ENCODE data around the gene RAF1. TPM values are rescaled to one million over a fixed set of nuclear protein-coding genes. Genes with fewer than 3 reads are reported as not detected.

RAF1 gene
- total and polyA plus RNA-seq, 2 experiments from 2014 or later: 39.5 to 123 TPM

DNA sequence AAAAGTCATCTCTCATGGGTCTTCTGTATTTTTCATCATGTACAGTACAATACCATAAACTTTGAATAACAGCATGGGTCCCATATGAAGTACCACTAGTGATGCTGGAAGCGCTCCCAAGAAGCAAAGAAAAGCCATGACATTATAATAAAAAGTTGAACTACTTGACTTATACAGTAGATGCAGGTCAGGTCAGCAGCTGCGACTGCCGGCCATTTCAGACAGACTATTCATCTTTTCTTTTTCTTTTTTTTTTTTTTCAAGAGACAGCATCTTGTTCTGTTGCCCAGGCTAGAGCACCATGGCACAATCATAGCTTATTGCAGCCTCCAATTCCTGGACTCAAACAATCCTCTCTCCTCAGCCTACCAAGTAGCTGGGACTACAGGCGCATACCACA, 10.2 kb downstream of the RAF1 start (continued):
- no peak for TF ChIP-seq JUNB (IDR thresholded peaks at IDR 0.05; ENCODE audit: unreplicated experiment)
- no peak for TF ChIP-seq EZH2phosphoT487 (IDR thresholded peaks at IDR 0.05; ENCODE audit: unreplicated experiment)
- TF ChIP-seq EZH2 (IDR thresholded peaks at IDR 0.05; ENCODE audit: low read depth, unreplicated experiment): no peak
- TF ChIP-seq ZNF114 (CRISPR knock-in tag; IDR thresholded peaks at IDR 0.05): no peak

DNA sequence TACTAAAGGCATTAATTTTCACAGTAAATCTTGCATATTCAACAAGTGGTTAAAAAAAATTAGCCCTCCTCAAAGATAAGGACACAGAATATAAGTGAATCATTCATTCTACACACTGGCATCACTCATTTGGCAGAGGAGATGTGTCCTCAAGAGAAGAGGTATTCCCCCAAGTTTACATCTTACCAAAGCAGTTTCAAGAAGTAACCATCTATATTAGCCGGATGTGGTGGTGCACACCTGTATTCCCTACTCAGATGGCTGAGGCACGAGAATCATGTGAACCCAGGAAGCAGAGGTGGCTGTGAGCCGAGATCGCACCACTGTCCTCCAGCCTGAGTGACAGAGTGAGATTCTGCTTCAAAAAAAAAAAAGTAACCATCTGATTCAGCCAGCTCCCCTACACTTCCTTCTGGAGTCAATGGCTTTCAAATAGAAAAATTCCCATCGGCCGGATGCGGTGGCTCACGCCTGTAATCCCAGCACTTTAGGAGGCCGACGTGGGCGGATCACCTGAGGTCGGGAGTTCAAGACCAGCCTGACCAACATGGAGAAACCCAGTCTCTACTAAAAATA, 15.4 kb downstream of the RAF1 start:
- ATAC-seq (no peak), DNase-seq (ENCODE audit: low spot score) (no peak)
- H3F3A ChIP-seq (replicated peaks; ENCODE audit: low read depth): no peaks in the 10 kb centered on the region
- TF ChIP-seq CREB1 (CRISPR knock-in tag; IDR thresholded peaks at IDR 0.05; ENCODE audit: low read depth) (no peak), ZNF331 (CRISPR knock-in tag; IDR thresholded peaks at IDR 0.05; ENCODE audit: low read depth) (no peak), JUNB (IDR thresholded peaks at IDR 0.05; ENCODE audit: unreplicated experiment) (no peak)
- H3K9me2 ChIP-seq (ENCODE audit: insufficient read depth): no peaks in the 10 kb centered on the region
- no peak overlapping the region for H3K4me3 ChIP-seq
- Mint-ChIP-seq H3K4me3 (no peak overlapping the region), H3K36me3 (ENCODE audit: low read depth) (no peaks in the 10 kb centered on the region; the same call in 2 of the 3 replicates), H3K9me3 (no peaks in the 10 kb centered on the region), H3K4me1 (peaks cover 4% of the 10 kb centered on the region; the same call in 1 of the 3 replicates), H3K27me3 (ENCODE audit: insufficient read depth, low read depth, poor library complexity) (no peaks in the 10 kb centered on the region), H3K27ac (no peak overlapping the region; the same call in 1 of the 2 replicates)
- no peak overlapping the region for H2AFZ ChIP-seq
- H4K20me1 ChIP-seq (replicated peaks; ENCODE audit: insufficient read depth): peaks cover 56% of the 10 kb centered on the region
- H3K27me3 ChIP-seq (ENCODE audit: insufficient read depth): no peaks in the 10 kb centered on the region
- H3K4me2 ChIP-seq: no peak overlapping the region
- no peak overlapping the region for H3K27ac ChIP-seq (ENCODE audit: low read depth)
- H3K79me2 ChIP-seq (replicated peaks; ENCODE audit: insufficient read depth): peaks cover 100% of the 10 kb centered on the region
- no peaks in the 10 kb centered on the region for H3K36me3 ChIP-seq (ENCODE audit: insufficient read depth)
- no peaks in the 10 kb centered on the region for H3K4me1 ChIP-seq (ENCODE audit: insufficient read depth)

DNA sequence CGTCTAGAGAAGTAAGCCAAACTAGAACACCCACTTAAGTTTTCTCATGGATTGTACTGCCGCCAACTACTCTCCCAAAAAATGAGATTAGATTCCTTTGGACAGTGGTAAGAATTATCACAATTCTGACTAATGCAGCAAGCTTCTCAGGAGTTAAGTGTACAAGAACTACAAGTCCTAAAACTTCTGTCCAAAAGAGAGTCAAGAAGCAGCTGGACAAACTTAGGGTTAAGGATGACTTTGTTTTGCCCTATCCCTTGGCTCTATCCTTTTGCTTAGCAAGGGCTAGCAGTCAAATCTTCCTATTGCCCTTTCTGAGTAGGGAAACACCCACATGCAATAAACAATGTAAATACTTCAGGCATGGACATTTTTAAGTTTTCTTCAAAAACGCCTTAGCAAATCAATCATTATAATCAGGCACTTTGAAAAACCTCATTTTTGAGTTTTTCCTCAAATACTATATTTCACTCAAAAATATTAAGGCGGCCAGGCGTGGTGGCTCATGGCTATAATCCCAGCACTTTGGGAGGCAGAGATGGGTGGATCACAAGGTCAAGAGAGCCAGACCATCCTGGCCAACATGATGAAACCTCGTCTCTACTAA, 19.5 kb downstream of the RAF1 start:
- no peak for ATAC-seq
- Mint-ChIP-seq H3K36me3 (ENCODE audit: low read depth) (peaks cover 19% of the 10 kb centered on the region; the same call in 2 of the 3 replicates), H3K27ac (no peak overlapping the region; the same call in 1 of the 2 replicates)

More for the DNA sequence above, 19.5 kb downstream of the RAF1 start:
- H3K4me2 ChIP-seq: no peak overlapping the region
- H3K4me3 ChIP-seq: no peak overlapping the region
- no peaks in the 10 kb centered on the region for H3F3A ChIP-seq (replicated peaks; ENCODE audit: low read depth)
- H3K4me1 ChIP-seq (ENCODE audit: insufficient read depth): no peaks in the 10 kb centered on the region
- Mint-ChIP-seq H3K4me1 (peaks cover 5% of the 10 kb centered on the region), H3K9me3 (peaks cover 4% of the 10 kb centered on the region; the same call in 1 of the 3 replicates), H3K4me3 (no peak overlapping the region), H3K27me3 (ENCODE audit: insufficient read depth, low read depth, poor library complexity) (peaks cover 4% of the 10 kb centered on the region)
- no peaks in the 10 kb centered on the region for H3K36me3 ChIP-seq (ENCODE audit: insufficient read depth)
- H3K27me3 ChIP-seq (ENCODE audit: insufficient read depth): no peaks in the 10 kb centered on the region
- no peak overlapping the region for H2AFZ ChIP-seq
- peaks cover 100% of the 10 kb centered on the region for H3K79me2 ChIP-seq (replicated peaks; ENCODE audit: insufficient read depth)
- TF ChIP-seq STAT1 (IDR thresholded peaks at IDR 0.05; ENCODE audit: unreplicated experiment) (no peak), EZH2phosphoT487 (IDR thresholded peaks at IDR 0.05; ENCODE audit: unreplicated experiment) (no peak), NANOG (IDR thresholded peaks at IDR 0.05; ENCODE audit: borderline replicate concordance) (no peak), EZH2 (IDR thresholded peaks at IDR 0.05; ENCODE audit: low read depth, unreplicated experiment) (no peak), POLR2AphosphoS5 (IDR thresholded peaks at IDR 0.05; ENCODE audit: low read depth) (no peak)
- TF ChIP-seq, protein P1, sequence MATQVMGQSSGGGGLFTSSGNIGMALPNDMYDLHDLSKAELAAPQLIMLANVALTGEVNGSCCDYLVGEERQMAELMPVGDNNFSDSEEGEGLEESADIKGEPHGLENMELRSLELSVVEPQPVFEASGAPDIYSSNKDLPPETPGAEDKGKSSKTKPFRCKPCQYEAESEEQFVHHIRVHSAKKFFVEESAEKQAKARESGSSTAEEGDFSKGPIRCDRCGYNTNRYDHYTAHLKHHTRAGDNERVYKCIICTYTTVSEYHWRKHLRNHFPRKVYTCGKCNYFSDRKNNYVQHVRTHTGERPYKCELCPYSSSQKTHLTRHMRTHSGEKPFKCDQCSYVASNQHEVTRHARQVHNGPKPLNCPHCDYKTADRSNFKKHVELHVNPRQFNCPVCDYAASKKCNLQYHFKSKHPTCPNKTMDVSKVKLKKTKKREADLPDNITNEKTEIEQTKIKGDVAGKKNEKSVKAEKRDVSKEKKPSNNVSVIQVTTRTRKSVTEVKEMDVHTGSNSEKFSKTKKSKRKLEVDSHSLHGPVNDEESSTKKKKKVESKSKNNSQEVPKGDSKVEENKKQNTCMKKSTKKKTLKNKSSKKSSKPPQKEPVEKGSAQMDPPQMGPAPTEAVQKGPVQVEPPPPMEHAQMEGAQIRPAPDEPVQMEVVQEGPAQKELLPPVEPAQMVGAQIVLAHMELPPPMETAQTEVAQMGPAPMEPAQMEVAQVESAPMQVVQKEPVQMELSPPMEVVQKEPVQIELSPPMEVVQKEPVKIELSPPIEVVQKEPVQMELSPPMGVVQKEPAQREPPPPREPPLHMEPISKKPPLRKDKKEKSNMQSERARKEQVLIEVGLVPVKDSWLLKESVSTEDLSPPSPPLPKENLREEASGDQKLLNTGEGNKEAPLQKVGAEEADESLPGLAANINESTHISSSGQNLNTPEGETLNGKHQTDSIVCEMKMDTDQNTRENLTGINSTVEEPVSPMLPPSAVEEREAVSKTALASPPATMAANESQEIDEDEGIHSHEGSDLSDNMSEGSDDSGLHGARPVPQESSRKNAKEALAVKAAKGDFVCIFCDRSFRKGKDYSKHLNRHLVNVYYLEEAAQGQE (IDR thresholded peaks at IDR 0.05; ENCODE audit: unreplicated experiment): no peak
- TF ChIP-seq, protein P2, sequence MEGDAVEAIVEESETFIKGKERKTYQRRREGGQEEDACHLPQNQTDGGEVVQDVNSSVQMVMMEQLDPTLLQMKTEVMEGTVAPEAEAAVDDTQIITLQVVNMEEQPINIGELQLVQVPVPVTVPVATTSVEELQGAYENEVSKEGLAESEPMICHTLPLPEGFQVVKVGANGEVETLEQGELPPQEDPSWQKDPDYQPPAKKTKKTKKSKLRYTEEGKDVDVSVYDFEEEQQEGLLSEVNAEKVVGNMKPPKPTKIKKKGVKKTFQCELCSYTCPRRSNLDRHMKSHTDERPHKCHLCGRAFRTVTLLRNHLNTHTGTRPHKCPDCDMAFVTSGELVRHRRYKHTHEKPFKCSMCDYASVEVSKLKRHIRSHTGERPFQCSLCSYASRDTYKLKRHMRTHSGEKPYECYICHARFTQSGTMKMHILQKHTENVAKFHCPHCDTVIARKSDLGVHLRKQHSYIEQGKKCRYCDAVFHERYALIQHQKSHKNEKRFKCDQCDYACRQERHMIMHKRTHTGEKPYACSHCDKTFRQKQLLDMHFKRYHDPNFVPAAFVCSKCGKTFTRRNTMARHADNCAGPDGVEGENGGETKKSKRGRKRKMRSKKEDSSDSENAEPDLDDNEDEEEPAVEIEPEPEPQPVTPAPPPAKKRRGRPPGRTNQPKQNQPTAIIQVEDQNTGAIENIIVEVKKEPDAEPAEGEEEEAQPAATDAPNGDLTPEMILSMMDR (conservative IDR thresholded peaks at IDR 0.05; ENCODE audit: low read depth in 2 of 2): no peak
- TF ChIP-seq, protein P3, sequence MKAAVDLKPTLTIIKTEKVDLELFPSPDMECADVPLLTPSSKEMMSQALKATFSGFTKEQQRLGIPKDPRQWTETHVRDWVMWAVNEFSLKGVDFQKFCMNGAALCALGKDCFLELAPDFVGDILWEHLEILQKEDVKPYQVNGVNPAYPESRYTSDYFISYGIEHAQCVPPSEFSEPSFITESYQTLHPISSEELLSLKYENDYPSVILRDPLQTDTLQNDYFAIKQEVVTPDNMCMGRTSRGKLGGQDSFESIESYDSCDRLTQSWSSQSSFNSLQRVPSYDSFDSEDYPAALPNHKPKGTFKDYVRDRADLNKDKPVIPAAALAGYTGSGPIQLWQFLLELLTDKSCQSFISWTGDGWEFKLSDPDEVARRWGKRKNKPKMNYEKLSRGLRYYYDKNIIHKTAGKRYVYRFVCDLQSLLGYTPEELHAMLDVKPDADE (IDR thresholded peaks at IDR 0.05): no peak
- no peak for DNase-seq (ENCODE audit: low spot score)
- H3K27ac ChIP-seq (ENCODE audit: low read depth): 0 out of 2 replicates have a peak overlapping the region, but pooled peaks have one; percentile 53
- peaks cover 56% of the 10 kb centered on the region for H4K20me1 ChIP-seq (replicated peaks; ENCODE audit: insufficient read depth)
- H3K9me2 ChIP-seq (ENCODE audit: insufficient read depth): no peaks in the 10 kb centered on the region; the same call in 1 of the 2 replicates
